Calu3 (cell line): Measurements from ENCODE around the gene DDB1. TPM values are rescaled to one million over a fixed set of nuclear protein-coding genes. Genes with fewer than 3 reads are reported as not detected.

ENCODE experiments used
- BruUV-seq: library from RNA; stranded (reverse); fragments of 400-500 nt; replicated peaks from 2 replicates; lab custom pipeline; 2021; lab: Mats Ljungman, UMichigan
- CTCF ChIA-PET: fragments of 300-600 bp; sonication (Branson Sonifier 250); formaldehyde crosslinking; loops from one replicate; lab custom pipeline; 2022; ENCODE audit warnings: antibody characterized with exemption; lab: Charles Lee
- DNase-seq: peaks from one replicate; pipeline ENCODE4 v3.0.0; 2022
- H3K27ac Mint-ChIP-seq: one replicate; pipeline ENCODE4 v1.8.0; 2022; ENCODE audit warnings: mixed read lengths; ENCODE audit not compliant: unreplicated experiment
- H3K27me3 Mint-ChIP-seq: one replicate; pipeline ENCODE4 v1.8.0; 2022; ENCODE audit warnings: mixed read lengths; ENCODE audit not compliant: unreplicated experiment
- H3K36me3 Mint-ChIP-seq: one replicate; pipeline ENCODE4 v1.8.0; 2022; ENCODE audit warnings: mild to moderate bottlenecking, moderate library complexity, mixed read lengths; ENCODE audit not compliant: insufficient read depth, unreplicated experiment
- H3K4me1 Mint-ChIP-seq: one replicate; pipeline ENCODE4 v1.8.0; 2022; ENCODE audit warnings: mild to moderate bottlenecking, low read depth, mixed read lengths; ENCODE audit not compliant: unreplicated experiment
- H3K4me3 Mint-ChIP-seq: one replicate; pipeline ENCODE4 v1.8.0; 2022; ENCODE audit warnings: mild to moderate bottlenecking, low read depth, moderate library complexity, mixed read lengths; ENCODE audit not compliant: unreplicated experiment
- H3K9me3 Mint-ChIP-seq: one replicate; pipeline ENCODE4 v1.8.0; 2022; ENCODE audit warnings: low read depth, mixed read lengths; ENCODE audit not compliant: unreplicated experiment
- CTCF ChIP-seq: fragments of 200-600 bp; IDR thresholded peaks from one replicate; pipeline ENCODE4 v1.8.0; 2022; ENCODE audit warnings: antibody characterized with exemption; ENCODE audit not compliant: unreplicated experiment
- intact Hi-C: fragments of 100-400 bp; cut with micrococcal nuclease; formaldehyde crosslinking; loops from one replicate; pipeline ENCODE4 v1.10.0; 2022; ENCODE audit not compliant: unreplicated experiment
- total RNA-seq: library from RNA; stranded (reverse); gene quantifications from 2 replicates; pipeline ENCODE4 v1.2.3, GENCODE V29; 2022

Gene DDB1
- total RNA-seq, 1 experiment from 2014 or later, result 193 TPM

DNA sequence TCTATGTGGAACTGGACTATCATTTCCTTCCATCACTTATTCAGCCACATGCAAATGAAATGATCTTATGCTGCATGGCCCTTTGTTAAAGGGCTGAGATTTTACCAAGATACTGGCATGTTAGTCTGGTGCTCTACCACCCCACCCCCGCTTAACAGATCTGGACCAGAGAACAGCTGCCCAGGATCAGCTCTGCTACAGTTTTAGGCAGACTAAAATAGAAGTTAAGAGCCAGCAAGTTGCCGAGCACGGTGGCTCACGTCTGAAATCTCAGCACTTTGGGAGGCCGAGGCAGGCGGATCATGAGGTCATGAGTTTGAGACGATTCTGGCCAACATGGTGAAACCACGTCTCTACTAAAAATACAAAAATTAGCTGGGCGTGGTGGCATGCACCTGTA lies 4.6 kb downstream of the DDB1 start:
- no TSS peak for BruUV-seq
- Mint-ChIP-seq H3K9me3 (no peaks in the 10 kb centered on the region), H3K4me3 (no peak overlapping the region), H3K27ac (no peak overlapping the region), H3K27me3 (no peaks in the 10 kb centered on the region), H3K4me1 (peaks cover 13% of the 10 kb centered on the region), H3K36me3 (peaks cover 66% of the 10 kb centered on the region)
- TF ChIP-seq CTCF, result no peak
- no peak for DNase-seq
- intact Hi-C loops, result no loop called here
- CTCF ChIA-PET, result no interaction called here

GRCh38 chr11:61327669-61328071 lies 5.2 kb downstream of the DDB1 start:
- Mint-ChIP-seq H3K4me1 (peaks cover 13% of the 10 kb centered on the region), H3K36me3 (peaks cover 66% of the 10 kb centered on the region), H3K27ac (no peak overlapping the region), H3K9me3 (no peaks in the 10 kb centered on the region), H3K4me3 (no peak overlapping the region), H3K27me3 (no peaks in the 10 kb centered on the region)
- TF ChIP-seq CTCF, result no peak
- DNase-seq, result no peak
- CTCF ChIA-PET, result no interaction called here
- intact Hi-C loops, result no loop called here
- BruUV-seq, result no TSS peak

DNA sequence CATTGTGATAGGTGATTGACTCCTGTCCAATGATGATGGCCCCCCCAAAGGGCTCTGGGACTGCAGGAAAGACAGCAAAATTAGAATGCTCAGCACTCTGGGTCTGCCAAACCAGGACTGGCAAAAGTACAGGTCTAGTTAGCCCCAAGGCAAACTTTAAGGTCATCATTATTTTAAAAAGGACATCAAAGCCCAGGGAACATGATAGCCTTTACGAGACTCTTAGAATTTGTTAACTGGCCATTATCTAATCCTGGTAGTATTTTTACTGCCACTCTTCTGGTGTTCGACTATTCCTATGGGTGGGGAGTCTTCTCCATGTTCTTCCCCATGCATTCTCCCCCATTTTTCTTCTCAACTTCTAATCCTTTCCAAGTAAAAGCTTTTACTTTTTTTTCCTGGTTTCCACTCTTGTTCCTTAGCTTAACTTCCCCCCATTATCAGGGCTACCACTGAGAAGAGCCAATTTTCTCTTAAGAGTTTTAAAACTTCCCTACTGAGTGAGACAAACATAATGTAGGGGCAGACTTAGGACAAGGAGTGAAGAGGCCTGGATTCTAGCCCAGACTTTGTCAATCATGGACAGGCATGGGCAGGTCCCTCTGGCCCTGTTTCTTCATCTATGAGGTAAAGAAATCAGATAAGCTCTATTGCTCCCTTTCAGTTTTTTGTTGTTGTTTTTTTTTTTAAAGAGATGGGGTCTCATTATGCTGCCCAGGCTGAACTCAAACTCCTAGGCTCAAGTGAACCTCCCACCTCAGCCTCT lies 7.1 kb downstream of the DDB1 start:
- intact Hi-C loops, result no loop called here
- no peaks in the 10 kb centered on the region for H3K4me1 Mint-ChIP-seq
- no peak overlapping the region for H3K27ac Mint-ChIP-seq
- TF ChIP-seq CTCF, result no peak
- H3K36me3 Mint-ChIP-seq, result peaks cover 66% of the 10 kb centered on the region
- CTCF ChIA-PET, result no interaction called here
- H3K4me3 Mint-ChIP-seq, result no peak overlapping the region
- H3K9me3 Mint-ChIP-seq, result no peaks in the 10 kb centered on the region
- no peaks in the 10 kb centered on the region for H3K27me3 Mint-ChIP-seq
- no peak for DNase-seq
- BruUV-seq, result no TSS peak

- H3K4me3 Mint-ChIP-seq, result no peak overlapping the region
- no peak for DNase-seq
These were observed 17.6 kb downstream of the DDB1 start for GRCh38 chr11:61315260-61315659.

More at GRCh38 chr11:61315260-61315659, 17.6 kb downstream of the DDB1 start:
- Mint-ChIP-seq H3K9me3 (no peaks in the 10 kb centered on the region), H3K4me1 (no peaks in the 10 kb centered on the region), H3K36me3 (peaks cover 34% of the 10 kb centered on the region), H3K27me3 (no peaks in the 10 kb centered on the region), H3K27ac (no peak overlapping the region)
- no TSS peak for BruUV-seq
- CTCF ChIA-PET, result interaction anchor here (0.6 kb wide), 2 partner anchors 101 to 1254 kb away, joined by 3 to 6 read pairs; no protein-coding TSS in a partner anchor
- intact Hi-C loops, result no loop called here
- no peak for TF ChIP-seq CTCF
